Adrenal gland (tissue), 12 donors: ENCODE measurements around the gene DYNC1I2. TPM values are rescaled to one million over a fixed set of nuclear protein-coding genes. Genes with fewer than 3 reads are reported as not detected.

ENCODE experiments used
- DNase-seq, 7 donors: peaks; one replicate each; pipeline ENCODE4 v3.0.0-alpha.2; 2019 to 2020
- H3K27ac ChIP-seq, 5 donors: fragments of 200-600 bp; sonication (generic) in 4 of 5; 1 replicate in 3 of 5; 2 replicates in 2 of 5; pipeline versions ENCODE4 v1.5.1 to v1.8.0; 2016 to 2020; ENCODE audit warnings: mild to moderate bottlenecking in 1 of 5
- H3K27me3 ChIP-seq: fragments of 200-600 bp; 2 replicates; pipeline ENCODE4 v1.8.0; 2021
- H3K36me3 ChIP-seq, 2 donors: fragments of 200-600 bp; replicated peaks in 1 of 2; 1 replicate in 1 of 2; 2 replicates in 1 of 2; pipeline versions ENCODE4 v1.5.1 to v1.8.0; 2018 to 2022
- H3K4me1 ChIP-seq, 2 donors: fragments of 200-600 bp; replicated peaks in 1 of 2; 1 replicate in 1 of 2; 2 replicates in 1 of 2; pipeline versions ENCODE4 v1.5.1 to v1.8.0; 2018 to 2021
- H3K4me3 ChIP-seq, 4 donors: fragments of 200-600 bp; sonication (generic) in 3 of 4; one replicate each; pipeline ENCODE4 v1.5.1; 2016 to 2018
- H3K9me3 ChIP-seq, 3 donors: fragments of 200-600 bp; sonication (generic) in 1 of 3; replicated peaks in 1 of 3; 1 replicate in 2 of 3; 2 replicates in 1 of 3; pipeline versions ENCODE4 v1.5.1 to v1.8.0; 2016 to 2021
- POLR2A ChIP-seq, 2 donors: fragments of 450-650 bp; IDR thresholded peaks; one replicate each; pipeline ENCODE4 v1.6.1; 2017; ENCODE audit warnings: antibody characterized with exemption in 2 of 2, mild to moderate bottlenecking in 2 of 2, moderate library complexity in 1 of 2
- WGBS, 4 donors: extraction: QIAGEN DNeasy Blood & Tissue Kit in 2 of 4; methylation state at CpG; one replicate each; pipeline versions ENCODE4 v1.1.5 to v1.1.7; 2013 to 2017; 5-methylcytosine and 5-hydroxymethylcytosine counted together
- intact Hi-C, 2 donors: fragments of 100-400 bp; cut with DNase I; formaldehyde crosslinking; loops; one replicate each; pipeline versions ENCODE4 v1.14.1 to v1.15.0; 2022 to 2023
- polyA plus RNA-seq, 3 donors: library from polyadenylated mRNA; stranded (reverse); fragments of 200-250 nt in 2 of 3; fragments of 350-450 nt in 1 of 3; fragmentation: Illumina TruSeq in 1 of 3; extraction: RNeasy Lipid Tissue Mini Kit (QIAGEN cat#74804) in 1 of 3; gene quantifications; one replicate each; pipeline ENCODE4 v1.2.3, GENCODE V29; 2013 to 2014
- total RNA-seq, 9 donors: library from RNA; depleted of rRNA in 4 of 9; stranded (reverse); fragments of >200 nt in 4 of 9; fragments of 120-200 nt in 1 of 9; fragmentation: NEBNext Ultra II Directional in 1 of 9; extraction: Animal tissue kit (Norgen Biotek cat#: 25700) in 1 of 9; gene quantifications; one replicate each; pipeline versions ENCODE4 v1.1.0 to v1.2.4, GENCODE V29; 2013 to 2023
- TF ChIP-seq, protein P1 (sequence below), 6 experiments: fragments of 450-650 bp in 4 of 6; fragments of 200-600 bp in 2 of 6; sonication (generic) in 1 of 6; IDR thresholded peaks; 1 replicate in 5 of 6; 2 replicates in 1 of 6; pipeline versions ENCODE4 v1.5.1 to v1.8.0; 2016 to 2021; ENCODE audit warnings: antibody characterized with exemption in 6 of 6, mild to moderate bottlenecking in 2 of 6, moderate library complexity in 1 of 6
- donor health status: healthy with polysubstance abuse.
- donor health status: Bipolar disorder and iron deficiency.
- donor health status: DM: yes; HTN: yes; CAD: no.
- donor health status: DM: no; HTN: no; CAD: no.
- donor health status: DM: no; HTN: no; CAD: no.
- donor health status: DM: yes; HTN: yes; CAD: no.

The DYNC1I2 gene
- total and polyA plus RNA-seq, 12 donors: 55.5 to 146 (median 87.3) TPM

- WGBS, 4 donors: 77 to 94% (median 86%) methylated on average over 3 of the region's 3 CpGs
- DNase-seq: no peak
- Histone ChIP-seq H3K9me3 (no peaks in the 10 kb centered on the region), H3K4me1 (no peaks in the 10 kb centered on the region), H3K27ac (no peak overlapping the region), H3K4me3 (no peak overlapping the region), H3K27me3 (no peaks in the 10 kb centered on the region), H3K36me3 (peaks cover 0 to 71% of the 10 kb centered on the region in 2 donors)
- no peak for TF ChIP-seq POLR2A (IDR thresholded peaks at IDR 0.05)
- TF ChIP-seq, protein P1, sequence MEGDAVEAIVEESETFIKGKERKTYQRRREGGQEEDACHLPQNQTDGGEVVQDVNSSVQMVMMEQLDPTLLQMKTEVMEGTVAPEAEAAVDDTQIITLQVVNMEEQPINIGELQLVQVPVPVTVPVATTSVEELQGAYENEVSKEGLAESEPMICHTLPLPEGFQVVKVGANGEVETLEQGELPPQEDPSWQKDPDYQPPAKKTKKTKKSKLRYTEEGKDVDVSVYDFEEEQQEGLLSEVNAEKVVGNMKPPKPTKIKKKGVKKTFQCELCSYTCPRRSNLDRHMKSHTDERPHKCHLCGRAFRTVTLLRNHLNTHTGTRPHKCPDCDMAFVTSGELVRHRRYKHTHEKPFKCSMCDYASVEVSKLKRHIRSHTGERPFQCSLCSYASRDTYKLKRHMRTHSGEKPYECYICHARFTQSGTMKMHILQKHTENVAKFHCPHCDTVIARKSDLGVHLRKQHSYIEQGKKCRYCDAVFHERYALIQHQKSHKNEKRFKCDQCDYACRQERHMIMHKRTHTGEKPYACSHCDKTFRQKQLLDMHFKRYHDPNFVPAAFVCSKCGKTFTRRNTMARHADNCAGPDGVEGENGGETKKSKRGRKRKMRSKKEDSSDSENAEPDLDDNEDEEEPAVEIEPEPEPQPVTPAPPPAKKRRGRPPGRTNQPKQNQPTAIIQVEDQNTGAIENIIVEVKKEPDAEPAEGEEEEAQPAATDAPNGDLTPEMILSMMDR (IDR thresholded peaks at IDR 0.05): no peak
- intact Hi-C loops: no loop called here
Measured at GRCh38 chr2:171728989-171729951, 42.0 kb downstream of the DYNC1I2 start.

DNA sequence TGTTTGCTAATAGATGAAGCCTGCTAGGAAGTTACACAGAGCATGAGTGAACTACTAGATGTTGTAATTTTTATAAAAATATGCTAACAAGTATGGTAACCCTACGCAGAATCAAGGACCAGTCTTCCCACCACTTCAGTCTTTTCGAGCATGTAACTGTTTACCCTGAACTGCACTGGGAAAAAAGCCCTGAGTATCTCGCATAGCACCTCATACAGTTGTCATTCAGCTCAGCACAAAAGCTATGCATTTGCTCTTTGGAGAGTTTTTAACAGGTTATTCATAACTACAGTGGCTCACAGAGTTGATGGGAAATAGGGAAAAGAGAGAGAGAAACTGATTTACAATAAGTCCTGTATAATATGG is 42.7 kb downstream of the DYNC1I2 start:
- no peak for DNase-seq
- Histone ChIP-seq H3K9me3 (no peaks in the 10 kb centered on the region), H3K4me1 (no peaks in the 10 kb centered on the region), H3K27me3 (no peaks in the 10 kb centered on the region), H3K27ac (no peak overlapping the region), H3K4me3 (no peak overlapping the region), H3K36me3 (peaks cover 0 to 75% of the 10 kb centered on the region in 2 donors)
- 60 to 67% (median 64%) methylated on average over 3 of the region's 3 CpGs for WGBS, 4 donors
- intact Hi-C loops: no loop called here
- TF ChIP-seq POLR2A (IDR thresholded peaks at IDR 0.05): no peak
- TF ChIP-seq, protein P1 (IDR thresholded peaks at IDR 0.05): no peak

GRCh38 chr2:171735991-171736710 is 48.9 kb downstream of the DYNC1I2 start:
- TF ChIP-seq, protein P1 (IDR thresholded peaks at IDR 0.05): no peak
- TF ChIP-seq POLR2A (IDR thresholded peaks at IDR 0.05): no peak
- no peak overlapping the region for H3K27ac ChIP-seq
- no peak overlapping the region for H3K4me3 ChIP-seq
- H3K9me3 ChIP-seq: no peaks in the 10 kb centered on the region
- intact Hi-C loops: no loop called here
- WGBS, 4 donors: 88 to 98% (median 93%) methylated on average over 4 of the region's 4 CpGs
- no peak for DNase-seq
- no peaks in the 10 kb centered on the region for H3K4me1 ChIP-seq
- H3K27me3 ChIP-seq: no peaks in the 10 kb centered on the region
- peaks cover 0 to 28% of the 10 kb centered on the region in 2 donors for H3K36me3 ChIP-seq

DNA sequence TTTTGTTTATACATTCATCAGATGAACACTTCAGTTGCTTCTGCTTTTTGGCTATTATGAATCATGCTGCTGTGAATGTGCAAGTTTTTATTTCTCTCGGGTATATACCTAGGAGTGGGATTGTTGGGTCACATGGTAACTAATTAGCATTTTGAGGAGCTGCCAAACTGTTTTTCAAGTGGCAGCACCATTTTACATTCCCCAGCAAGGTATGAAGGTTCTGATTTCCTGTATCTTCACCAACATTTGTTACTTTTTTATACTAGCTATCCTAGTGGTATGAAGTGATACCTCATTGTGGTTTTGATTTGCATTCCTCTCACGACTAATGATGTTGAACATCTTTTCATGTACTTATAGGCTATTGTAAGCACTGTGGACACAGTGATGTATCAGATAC is 53.9 kb downstream of the DYNC1I2 start:
- H3K9me3 ChIP-seq: no peaks in the 10 kb centered on the region
- intact Hi-C loops: no loop called here
- H3K36me3 ChIP-seq: peaks cover 0 to 27% of the 10 kb centered on the region in 2 donors
- no peaks in the 10 kb centered on the region for H3K4me1 ChIP-seq
- TF ChIP-seq, protein P1 (IDR thresholded peaks at IDR 0.05): no peak
- no peak for TF ChIP-seq POLR2A (IDR thresholded peaks at IDR 0.05)
- H3K27ac ChIP-seq: no peak overlapping the region
- no peaks in the 10 kb centered on the region for H3K27me3 ChIP-seq
- H3K4me3 ChIP-seq: no peak overlapping the region
- no peak for DNase-seq
- WGBS, 4 donors: 57 to 74% (median 69%) methylated on average over 2 of the region's 2 CpGs
